Prostate gland (tissue), 2 donors: ENCODE data around the gene KCTD1.

Experiments
- POLR2A ChIP-seq: fragments of 450-650 bp; IDR thresholded peaks from one replicate; pipeline ENCODE4 v1.6.1; 2016; ENCODE audit warnings: antibody characterized with exemption, mild to moderate bottlenecking
- TF ChIP-seq, protein P1 (sequence below), 4 experiments: fragments of 200-600 bp in 2 of 4; fragments of 450-650 bp in 2 of 4; sonication (generic) in 2 of 4; IDR thresholded peaks; 1 replicate in 3 of 4; 2 replicates in 1 of 4; pipeline ENCODE4 v1.5.1; 2016 to 2019; ENCODE audit warnings: antibody characterized with exemption in 4 of 4, mild to moderate bottlenecking in 2 of 4, moderate library complexity in 2 of 4

DNA sequence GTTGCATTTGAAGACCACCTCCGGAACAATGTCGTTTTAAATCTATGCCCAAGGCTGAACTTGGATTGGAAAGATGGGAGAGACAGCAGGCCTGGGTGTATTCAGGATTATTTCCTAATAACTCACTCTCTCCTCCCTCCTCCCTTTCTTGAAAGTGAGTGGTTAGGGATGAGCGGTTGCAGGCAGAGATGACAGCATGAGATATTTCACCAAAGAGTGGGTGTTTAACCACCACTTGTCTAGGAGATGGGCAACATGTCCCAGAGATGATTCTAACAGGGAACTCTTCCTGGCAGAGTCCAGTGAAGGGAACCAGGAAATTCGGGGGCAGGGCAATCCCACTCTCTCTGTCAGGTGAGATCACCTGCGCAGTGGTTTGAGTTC, 123.2 kb downstream of the KCTD1 start:
- TF ChIP-seq, protein P1, sequence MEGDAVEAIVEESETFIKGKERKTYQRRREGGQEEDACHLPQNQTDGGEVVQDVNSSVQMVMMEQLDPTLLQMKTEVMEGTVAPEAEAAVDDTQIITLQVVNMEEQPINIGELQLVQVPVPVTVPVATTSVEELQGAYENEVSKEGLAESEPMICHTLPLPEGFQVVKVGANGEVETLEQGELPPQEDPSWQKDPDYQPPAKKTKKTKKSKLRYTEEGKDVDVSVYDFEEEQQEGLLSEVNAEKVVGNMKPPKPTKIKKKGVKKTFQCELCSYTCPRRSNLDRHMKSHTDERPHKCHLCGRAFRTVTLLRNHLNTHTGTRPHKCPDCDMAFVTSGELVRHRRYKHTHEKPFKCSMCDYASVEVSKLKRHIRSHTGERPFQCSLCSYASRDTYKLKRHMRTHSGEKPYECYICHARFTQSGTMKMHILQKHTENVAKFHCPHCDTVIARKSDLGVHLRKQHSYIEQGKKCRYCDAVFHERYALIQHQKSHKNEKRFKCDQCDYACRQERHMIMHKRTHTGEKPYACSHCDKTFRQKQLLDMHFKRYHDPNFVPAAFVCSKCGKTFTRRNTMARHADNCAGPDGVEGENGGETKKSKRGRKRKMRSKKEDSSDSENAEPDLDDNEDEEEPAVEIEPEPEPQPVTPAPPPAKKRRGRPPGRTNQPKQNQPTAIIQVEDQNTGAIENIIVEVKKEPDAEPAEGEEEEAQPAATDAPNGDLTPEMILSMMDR (IDR thresholded peaks at IDR 0.05) = no peak
- no peak for TF ChIP-seq POLR2A
